AG08396 (cell line): Measurements from ENCODE around the gene LUC7L3.
A peak's percentile ranks its signal among the peaks of the same experiment; 100 is the strongest.

Source experiments
- DNase-seq: peaks from one replicate; pipeline ENCODE4 v3.0.0; 2012; ENCODE audit warnings: low spot score, mixed read lengths

Gene LUC7L3

DNA sequence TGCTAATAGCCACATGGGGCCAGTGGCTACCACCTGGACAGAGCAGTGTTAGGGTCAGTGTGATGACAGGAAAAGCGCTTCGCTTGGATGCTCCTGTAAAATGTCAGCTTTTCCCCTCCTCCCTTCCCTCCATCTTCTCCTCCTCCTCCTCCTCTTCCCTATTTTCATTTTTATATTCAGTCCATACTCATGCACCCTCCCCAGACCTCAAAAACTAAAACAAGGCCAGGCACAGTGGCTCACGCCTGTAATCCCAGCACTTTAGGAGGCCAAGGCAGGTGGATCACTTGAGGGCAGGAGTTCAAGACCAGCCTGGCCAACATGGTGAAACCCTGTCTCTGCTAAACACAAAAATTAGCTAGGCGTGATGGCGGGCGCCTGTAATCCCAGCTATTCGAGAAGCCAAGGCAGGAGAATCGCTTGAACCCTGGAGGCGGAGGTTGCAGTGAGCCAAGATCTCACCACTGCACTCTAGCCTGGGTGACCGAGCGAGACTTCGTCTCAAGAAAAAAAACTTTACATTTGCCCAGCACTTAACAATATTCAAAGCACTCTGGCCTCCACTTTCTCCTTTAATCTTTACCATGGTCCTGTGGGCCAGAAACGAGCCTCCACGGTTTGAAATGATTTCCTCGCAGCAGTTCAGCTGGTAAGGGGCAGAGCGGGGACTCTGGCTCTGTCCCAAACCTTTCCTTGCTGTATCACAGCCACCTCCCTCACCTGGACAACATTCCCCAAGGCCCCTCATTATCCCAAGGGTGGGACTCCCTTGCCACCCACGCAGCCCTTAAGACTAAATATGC, 33.5 kb upstream of the LUC7L3 start:
- DNase-seq = no peak

DNA sequence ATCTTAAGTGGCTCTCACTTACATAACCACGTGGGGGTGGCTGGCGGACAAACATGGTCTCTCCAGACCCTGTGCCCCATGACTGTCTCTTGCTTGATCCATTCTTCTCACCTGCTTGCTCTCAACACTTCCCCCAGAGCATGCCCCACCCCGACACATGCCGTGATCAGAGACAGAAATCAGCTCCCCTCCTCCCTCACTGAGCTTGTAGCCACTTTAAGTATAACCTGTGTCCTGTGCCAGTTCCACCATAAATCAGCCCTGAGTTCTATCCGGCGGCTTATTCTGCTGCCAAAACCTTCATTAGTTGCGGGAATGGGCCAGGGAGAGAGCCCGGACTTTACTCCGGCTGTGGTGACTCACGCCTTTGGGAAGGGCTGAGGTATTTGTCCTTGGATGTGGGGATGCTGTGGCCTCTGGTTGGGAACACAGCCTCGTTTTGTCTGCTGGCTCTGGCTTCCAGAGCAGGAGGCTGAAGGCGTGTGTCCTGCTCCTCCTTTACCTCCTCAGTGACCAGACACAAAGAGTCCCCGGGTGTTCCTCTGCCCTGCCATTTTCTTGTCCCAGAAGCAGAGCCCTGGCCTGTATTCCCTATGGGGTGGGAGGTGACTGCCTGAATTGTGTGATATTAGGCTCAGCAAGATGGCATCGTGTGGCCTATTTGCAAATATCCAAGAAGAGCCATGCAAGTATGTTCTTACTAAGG, 32.8 kb upstream of the LUC7L3 start:
- peak; percentile 82 for DNase-seq

DNA sequence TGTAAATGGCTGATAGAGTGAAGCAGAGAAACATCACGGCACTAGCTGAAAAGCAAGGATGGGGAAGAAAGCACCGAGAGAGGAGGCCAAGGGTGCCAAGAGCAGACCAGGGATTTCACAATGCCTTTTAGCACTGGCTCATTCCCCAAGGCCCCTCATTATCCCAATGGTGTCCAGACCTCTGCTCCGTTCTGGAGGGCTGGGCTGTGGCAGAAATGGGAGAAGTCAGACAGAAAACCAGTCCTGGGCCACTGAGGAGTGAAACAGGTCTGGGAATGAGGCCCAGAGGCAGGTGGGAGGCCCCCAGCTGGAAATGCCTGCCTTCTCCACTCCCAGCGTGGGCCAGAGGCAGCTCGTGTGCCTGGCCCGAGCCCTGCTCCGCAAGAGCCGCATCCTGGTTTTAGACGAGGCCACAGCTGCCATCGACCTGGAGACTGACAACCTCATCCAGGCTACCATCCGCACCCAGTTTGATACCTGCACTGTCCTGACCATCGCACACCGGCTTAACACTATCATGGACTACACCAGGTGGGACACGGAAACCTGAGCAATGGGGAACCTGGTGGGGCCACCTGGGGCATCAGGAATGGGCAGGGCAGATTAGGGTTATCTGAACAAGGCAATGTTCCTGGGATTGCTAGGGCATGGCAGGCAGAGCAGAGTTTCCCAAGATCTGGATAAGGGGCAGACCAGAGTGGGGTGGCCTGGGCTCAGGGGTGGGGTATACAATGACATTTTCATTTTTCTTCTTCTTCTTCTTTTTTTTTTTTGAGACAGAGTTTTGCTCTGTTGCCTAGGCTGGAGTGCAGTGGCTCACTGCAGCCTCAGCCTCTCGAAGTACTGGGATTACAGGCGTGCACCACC, 32.0 kb upstream of the LUC7L3 start:
- no peak for DNase-seq

DNA sequence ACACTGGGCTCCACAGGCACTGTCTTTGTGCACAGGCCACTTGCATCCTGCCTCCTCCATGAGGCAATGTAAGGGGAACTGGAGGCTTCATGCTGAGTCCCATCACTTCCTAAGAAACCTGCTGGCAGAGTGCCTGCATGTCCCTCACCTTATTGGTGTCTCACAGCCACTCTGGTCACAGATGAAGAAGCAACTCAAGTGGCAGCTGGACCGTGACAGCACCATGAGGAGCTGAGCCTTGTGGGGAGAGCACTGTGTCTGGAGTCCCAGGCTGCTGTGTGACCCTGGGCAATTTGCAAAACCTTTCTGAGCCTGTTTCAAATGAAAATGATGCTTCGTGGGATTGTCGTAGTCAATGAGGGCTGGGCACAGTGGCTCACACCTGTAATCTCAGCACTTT, 31.2 kb upstream of the LUC7L3 start:
- no peak for DNase-seq

DNA sequence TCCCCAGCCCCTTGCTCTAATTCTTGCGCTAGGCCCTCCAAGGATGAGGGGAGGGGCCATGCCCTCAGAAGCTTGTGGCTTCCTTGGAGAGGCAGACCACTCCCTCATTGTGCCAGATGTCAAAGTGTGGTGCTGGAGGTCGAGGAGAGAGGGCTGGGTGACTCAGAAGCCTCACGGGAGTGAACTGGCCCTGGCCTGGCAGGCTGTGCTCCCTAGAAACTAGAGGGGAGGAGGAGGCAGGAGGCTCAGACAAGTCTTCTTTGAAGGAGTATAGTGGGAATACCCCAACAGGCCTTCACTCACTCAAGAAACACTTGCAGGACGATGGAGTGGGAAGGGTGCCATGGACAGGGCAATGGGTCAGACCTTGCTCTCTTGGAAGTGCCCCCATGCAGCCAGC, 30.2 kb upstream of the LUC7L3 start:
- DNase-seq = peak; percentile 71

DNA sequence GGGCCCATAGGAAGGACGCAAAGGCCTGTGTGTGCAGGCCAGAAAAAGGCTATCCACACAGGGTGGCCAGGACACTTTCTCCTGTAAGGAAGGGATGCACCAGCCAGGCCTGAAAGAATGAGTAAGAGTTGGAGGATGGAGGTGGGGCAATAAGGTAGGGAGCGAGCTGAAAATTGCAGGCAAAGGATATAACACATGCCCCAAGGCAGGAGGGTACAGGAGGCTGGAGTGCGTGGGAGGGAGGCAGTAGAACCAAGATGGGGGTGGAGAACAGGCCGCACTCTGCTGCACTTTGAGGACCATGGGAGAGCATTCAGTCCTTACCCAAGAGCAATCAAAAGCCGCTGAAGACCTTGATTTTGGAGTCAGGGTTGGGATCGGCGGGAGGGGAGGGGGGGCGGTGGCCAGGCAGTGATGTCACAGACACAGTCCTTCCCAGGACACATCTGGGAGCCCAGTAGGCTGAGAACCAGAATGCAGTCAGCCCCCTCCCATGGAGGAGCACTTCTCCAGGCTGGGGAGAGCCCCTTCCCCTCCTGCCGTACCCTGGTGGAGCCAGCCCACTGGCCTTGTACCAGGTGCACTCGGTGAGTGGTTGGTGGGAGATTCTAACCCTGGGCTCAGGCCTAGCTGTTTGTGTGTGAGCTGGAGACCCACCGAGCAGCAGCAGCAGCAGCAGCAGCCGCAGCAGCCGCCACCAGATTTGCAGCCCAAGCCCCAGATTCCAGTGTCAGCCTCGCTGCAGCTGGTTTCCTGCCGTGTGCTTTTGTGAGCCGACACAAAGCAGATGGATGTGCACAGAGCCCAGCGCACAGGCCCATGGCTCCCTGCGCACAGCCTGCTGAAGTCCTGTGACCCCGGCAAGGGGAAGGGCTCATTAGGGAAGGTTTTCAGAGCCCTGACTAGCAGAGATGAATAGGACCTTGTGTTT, 29.2 kb upstream of the LUC7L3 start:
- no peak for DNase-seq

DNA sequence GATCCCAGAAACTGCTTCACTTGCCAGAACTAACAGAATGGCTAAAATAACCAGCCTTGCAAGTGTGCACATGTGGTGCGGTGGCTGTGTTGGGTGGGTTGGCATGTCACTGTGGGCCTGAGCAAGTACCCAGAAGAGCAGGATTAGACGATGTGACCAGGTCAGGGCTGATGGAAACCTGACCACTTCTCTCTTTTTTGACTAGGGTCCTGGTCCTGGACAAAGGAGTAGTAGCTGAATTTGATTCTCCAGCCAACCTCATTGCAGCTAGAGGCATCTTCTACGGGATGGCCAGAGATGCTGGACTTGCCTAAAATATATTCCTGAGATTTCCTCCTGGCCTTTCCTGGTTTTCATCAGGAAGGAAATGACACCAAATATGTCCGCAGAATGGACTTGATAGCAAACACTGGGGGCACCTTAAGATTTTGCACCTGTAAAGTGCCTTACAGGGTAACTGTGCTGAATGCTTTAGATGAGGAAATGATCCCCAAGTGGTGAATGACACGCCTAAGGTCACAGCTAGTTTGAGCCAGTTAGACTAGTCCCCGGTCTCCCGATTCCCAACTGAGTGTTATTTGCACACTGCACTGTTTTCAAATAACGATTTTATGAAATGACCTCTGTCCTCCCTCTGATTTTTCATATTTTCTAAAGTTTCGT, 28.4 kb upstream of the LUC7L3 start:
- no peak for DNase-seq

DNA sequence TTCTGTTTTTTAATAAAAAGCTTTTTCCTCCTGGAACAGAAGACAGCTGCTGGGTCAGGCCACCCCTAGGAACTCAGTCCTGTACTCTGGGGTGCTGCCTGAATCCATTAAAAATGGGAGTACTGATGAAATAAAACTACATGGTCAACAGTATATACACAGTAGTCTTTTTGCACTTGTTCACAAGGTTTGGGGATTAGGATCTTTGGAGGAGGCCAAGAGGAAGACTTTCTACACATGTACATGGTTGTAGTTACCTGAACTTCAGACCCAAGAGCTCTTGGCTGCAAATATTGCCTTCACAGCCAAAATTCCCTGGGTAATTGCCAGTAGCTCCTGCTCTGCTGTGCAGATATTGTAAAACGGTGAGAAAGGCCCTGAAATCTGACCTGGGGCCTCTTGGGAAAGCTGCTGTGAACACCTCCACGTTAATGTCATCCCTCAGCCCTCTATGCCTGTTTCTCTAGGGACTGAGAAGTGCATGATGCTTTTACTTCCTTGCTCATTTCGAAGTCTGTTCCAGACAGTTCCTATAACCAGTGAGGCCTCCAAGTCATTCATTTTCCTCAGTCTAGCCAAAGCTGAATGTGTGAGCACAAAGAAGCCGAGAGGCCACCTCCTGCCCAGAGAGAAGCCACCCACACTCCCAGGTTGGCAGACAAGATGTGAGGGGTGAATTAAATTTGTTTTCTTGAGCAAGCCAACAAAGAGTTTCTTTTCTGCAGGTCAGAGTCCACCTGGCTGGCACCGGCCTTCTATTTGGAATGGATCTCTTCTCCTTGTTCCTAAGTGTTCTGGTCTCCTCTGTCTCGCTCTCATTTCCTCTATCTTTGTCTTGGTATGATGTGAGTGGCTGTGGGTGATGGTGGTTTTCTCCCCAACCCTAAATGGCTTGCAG, 27.6 kb upstream of the LUC7L3 start:
- DNase-seq = no peak

DNA sequence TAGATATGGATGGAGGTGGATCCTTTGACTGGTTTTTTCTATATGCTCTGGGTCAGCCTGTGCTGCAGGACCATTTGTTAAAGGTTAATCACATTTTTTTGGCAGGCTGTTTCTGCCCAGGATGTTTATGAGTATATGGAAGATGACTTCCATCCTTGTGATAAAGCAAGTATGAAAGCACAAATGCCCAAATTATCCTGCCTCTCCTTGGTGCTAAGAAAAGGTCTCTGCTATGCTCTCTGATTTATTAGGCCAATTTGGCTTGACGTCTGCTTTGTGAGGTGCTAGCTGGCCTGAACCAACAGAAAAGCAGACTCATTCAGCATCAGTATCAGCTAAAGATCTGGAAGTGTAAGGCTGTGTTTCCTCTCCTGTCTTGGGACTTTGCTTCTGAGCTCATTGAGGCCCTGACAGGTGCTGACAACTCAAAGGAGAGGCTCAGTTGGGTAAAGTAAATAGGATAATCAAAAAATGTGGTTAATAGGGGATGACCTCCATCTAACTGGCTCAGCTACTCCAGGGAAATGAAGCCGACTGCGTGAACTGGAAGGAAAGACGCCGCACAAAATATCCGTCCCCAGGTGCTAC, 26.9 kb upstream of the LUC7L3 start:
- no peak for DNase-seq

DNA sequence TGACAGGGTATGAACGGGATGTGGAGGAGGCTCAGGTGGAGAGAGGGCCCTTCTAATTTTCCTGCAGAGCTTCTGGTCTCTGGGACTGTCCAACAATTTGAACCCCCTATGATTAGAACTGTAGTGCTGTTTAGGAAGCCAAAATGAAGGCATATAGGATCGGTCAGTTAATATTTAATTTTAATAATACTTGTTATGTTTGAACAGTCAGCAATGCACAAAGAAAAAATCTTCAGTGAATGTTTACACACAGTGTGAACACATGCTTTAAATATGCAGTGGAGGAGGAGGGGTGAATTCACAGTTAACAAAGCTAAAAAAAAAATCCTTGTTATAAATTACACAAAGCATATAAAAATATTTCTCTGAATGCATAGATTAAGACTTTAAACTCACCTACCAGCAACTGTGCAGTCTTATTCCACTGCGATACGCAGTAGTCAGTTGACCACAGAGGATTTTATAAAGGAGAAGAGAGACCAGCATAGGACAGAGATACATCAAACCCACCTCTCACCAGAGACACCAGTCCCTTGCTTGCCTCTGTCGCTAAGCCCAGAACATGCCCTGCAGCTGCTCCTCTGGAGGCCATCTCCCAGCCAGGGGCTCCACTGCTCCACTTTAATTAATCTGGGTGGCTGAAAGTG, 26.2 kb upstream of the LUC7L3 start:
- DNase-seq = no peak

DNA sequence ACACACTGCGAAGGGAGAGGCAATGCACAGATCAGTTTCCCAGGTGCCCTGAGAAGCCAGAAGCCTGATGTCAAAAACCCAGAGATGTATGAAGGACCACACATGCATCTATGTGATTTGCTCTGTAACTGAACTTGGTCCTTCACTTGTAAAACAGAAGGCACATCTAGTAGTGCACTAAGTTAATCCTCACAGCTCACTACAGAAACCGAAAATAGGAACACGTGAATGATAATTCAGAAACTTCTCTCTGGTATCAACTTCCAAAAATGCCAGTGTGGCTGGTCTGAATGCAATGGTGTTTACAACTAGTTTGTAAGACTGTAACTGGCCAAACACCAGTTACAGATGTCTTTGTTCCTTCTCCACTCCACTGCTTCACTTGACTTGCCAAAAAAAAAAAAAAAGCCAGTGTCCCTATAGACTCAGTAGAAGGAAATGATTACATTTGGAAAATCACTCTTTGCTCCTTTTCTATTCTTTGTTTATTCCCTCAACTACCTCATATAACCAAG, 23.0 kb upstream of the LUC7L3 start:
- no peak for DNase-seq

DNA sequence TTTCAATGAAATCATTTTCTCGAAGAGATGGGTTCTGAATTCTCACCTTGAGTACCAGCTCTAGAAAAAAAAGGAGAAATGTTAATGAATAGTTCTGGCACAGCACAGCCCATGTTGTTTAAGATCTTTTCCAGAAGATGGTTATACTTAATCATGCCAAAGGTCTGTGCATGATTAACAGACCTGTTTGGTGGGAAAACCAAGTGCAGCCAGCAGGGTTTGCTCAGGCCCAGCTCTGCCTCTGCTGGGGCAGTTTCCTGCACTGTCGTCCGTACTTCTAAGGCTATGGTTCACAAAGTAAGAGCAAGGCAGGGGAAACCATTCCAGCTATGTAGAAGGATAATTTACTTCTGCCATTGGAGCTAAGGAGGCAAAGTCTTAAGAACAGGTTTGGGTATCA, 22.3 kb upstream of the LUC7L3 start:
- no peak for DNase-seq

DNA sequence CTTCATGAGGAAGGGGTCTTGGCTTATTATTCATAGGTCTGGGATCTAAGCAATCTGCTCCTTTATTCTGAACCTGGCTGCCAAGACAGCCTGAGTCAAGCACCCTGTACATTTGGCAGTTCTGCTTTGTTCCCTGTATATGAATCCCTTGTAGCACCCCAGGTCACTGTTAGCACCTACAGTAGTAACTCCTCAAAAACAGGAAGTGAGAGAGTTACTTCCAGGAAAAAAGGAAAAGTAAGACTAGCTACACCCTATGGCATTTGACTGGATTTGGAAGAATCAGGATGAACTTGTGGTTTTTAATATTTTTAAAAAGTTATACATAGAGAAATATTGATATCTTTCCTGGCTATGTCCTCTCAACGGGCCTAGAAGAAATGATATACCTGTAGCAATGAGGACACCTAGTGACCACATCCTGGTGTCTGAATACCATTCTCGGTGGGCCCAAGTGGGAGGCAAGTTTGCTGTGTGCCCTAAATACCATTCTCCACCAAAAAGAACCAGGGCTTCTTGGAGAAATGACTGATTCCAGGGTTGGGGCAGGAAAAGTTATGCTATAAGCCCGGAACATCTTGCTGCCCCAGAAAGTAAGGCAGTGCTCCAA, 21.6 kb upstream of the LUC7L3 start:
- no peak for DNase-seq

DNA sequence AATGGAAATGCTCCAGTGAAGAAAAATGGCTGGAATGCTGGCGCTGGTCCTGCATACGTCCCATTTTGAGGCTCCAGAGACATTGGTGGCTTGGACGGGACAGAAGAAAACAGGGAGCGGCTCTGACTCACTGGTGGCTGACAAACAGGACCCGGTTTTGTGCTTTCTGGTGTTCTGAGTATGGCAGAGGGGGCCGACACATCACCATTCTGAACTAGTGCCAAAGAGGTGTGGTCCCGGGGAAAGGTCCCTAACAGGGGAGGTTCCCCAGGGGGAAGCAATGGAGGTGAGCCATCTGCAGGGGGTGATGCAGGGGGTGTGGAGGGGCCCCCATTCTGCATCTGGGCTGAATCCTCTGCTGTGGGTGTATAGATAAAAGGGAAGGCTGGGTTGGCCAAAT, 20.0 kb upstream of the LUC7L3 start:
- DNase-seq = no peak

DNA sequence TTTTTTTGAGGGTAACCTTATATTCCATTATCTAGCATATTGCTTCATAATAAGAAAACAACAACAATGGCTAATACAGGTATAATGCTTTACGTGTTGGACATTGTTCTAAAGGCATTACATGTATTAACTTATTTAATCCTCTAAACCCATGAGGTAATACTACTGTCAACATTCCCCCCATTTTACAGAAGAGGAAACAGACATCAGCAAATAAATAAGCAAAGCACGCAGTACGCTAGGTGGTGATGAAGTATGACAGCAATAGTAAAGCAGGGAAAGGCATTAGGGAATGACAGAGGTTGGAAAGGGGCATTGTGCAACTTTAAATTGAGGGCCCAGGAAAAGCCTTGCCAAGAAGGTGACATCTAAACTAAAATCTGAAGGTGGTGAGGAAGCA, 16.2 kb upstream of the LUC7L3 start:
- no peak for DNase-seq

DNA sequence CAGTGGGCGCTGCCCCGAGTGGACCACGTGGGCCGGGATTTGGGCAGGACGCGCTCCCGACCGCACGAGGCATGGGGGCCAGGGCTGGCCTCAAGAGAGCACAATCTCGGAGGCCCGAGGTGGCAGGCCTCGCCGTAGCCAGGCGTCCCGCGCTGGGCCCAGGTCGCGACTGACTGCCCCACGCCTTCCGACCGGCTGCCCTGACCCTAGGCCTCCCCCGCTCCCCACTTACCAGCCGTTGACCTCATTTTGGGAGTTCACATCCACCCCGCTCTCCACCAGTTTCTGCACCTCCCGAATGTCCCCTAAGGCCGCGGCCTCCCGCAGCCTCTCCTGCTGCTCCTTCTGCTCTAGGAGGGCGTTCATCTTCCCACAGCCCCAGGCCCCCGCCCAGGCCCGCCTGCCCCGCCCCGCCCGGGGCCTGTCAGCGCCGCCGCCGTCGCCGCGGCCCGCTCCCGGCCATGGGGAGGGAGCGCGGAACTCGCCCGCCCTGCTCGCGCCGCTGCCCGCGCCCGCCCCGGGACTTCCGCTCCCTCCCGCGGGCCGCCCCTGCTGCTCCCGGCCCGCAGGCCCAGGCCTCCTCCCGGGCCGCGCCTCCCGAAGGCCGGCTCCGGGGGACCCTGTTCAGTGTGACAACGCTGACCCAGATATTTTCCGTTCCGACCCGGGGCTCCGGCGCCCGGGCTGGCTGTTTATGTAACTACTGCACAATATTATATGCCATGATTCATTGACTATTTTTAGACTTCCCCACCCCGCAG, 11.9 kb upstream of the LUC7L3 start, which contains the start of gene ANKRD40:
Gene ANKRD40 (minus strand): TSS at position 626 of the 761 bp plus-strand sequence. CDS start 260 bp downstream, at position 366.
- peak; percentile 92 for DNase-seq
